Measurements from ENCODE around the gene SCGB1D1.

The SCGB1D1 gene

DNA sequence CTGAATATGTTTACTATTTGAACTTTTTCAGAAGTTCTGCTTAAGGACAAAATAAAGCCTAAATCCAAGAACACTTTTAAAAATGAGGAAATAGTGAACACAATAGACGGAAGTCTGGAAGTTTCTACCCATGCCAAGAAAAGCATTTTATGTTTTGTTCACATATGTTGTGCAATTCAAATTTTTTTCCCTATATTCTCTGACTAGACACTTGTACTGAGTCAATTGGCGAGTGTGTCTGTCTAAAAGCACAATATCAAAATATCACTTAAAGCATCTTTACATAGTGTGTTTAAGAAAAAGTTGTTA, 37.0 kb upstream of the SCGB1D1 start:
- Histone ChIP-seq H3K79me2 (ENCODE audit: insufficient read depth, low read length) (no peaks in the 10 kb centered on the region), H3K36me3 (ENCODE audit: insufficient read depth, low read length) (peaks cover 53% of the 10 kb centered on the region), H4K20me1 (ENCODE audit: insufficient read depth, low read length) (no peaks in the 10 kb centered on the region), H3K4me2 (ENCODE audit: low read length) (no peak overlapping the region), H3K4me3 (ENCODE audit: low read depth, low read length, poor library complexity, severe bottlenecking) (no peak overlapping the region), H3K9ac (ENCODE audit: low read length) (no peak overlapping the region), H3K9me3 (ENCODE audit: low read length) (no peaks in the 10 kb centered on the region), H3K27me3 (ENCODE audit: insufficient read depth, low read length) (no peaks in the 10 kb centered on the region), H3K4me1 (ENCODE audit: insufficient read depth, low read length, severe bottlenecking) (no peaks in the 10 kb centered on the region), H2AFZ (ENCODE audit: low read length) (no peak overlapping the region), H3K9me2 (ENCODE audit: low read depth, low read length) (no peaks in the 10 kb centered on the region), H3F3A (ENCODE audit: insufficient read depth, low read length) (no peaks in the 10 kb centered on the region), H3K27ac (ENCODE audit: low read depth, low read length, poor library complexity, severe bottlenecking) (no peak overlapping the region)
- TF ChIP-seq, protein P1, sequence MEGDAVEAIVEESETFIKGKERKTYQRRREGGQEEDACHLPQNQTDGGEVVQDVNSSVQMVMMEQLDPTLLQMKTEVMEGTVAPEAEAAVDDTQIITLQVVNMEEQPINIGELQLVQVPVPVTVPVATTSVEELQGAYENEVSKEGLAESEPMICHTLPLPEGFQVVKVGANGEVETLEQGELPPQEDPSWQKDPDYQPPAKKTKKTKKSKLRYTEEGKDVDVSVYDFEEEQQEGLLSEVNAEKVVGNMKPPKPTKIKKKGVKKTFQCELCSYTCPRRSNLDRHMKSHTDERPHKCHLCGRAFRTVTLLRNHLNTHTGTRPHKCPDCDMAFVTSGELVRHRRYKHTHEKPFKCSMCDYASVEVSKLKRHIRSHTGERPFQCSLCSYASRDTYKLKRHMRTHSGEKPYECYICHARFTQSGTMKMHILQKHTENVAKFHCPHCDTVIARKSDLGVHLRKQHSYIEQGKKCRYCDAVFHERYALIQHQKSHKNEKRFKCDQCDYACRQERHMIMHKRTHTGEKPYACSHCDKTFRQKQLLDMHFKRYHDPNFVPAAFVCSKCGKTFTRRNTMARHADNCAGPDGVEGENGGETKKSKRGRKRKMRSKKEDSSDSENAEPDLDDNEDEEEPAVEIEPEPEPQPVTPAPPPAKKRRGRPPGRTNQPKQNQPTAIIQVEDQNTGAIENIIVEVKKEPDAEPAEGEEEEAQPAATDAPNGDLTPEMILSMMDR (IDR thresholded peaks at IDR 0.05; ENCODE audit: low read length), result no peak
- TF ChIP-seq EZH2 (IDR thresholded peaks at IDR 0.05; ENCODE audit: borderline replicate concordance, low read length), result no peak

DNA sequence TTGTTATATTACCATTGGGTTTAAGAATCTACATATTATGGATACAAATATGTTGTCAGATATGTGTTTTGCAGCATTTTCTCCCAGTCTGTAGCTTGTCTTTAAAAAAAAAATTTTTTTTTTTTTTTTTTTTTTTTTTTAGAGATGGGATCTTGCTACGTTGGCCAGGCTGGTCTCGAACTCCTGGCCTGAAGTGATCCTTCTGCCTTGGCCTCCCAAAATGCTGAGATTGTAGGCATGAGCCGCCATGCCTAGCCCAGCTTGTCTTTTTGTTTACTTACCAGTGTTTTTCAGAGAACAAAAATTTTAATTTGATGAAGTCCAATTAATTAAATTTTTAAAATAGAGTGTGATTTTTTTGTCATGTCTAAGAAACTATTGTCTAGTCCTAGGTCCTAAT, 36.4 kb upstream of the SCGB1D1 start:
- Histone ChIP-seq H3K36me3 (ENCODE audit: insufficient read depth, low read length) (peaks cover 47% of the 10 kb centered on the region), H2AFZ (ENCODE audit: low read length) (no peak overlapping the region), H4K20me1 (ENCODE audit: insufficient read depth, low read length) (no peaks in the 10 kb centered on the region), H3K4me2 (ENCODE audit: low read length) (no peak overlapping the region), H3K79me2 (ENCODE audit: insufficient read depth, low read length) (no peaks in the 10 kb centered on the region), H3K27me3 (ENCODE audit: insufficient read depth, low read length) (no peaks in the 10 kb centered on the region), H3K9me2 (ENCODE audit: low read depth, low read length) (no peaks in the 10 kb centered on the region), H3K4me1 (ENCODE audit: insufficient read depth, low read length, severe bottlenecking) (no peaks in the 10 kb centered on the region), H3K27ac (ENCODE audit: low read depth, low read length, poor library complexity, severe bottlenecking) (no peak overlapping the region), H3F3A (ENCODE audit: insufficient read depth, low read length) (no peaks in the 10 kb centered on the region), H3K9me3 (ENCODE audit: low read length) (no peaks in the 10 kb centered on the region), H3K4me3 (ENCODE audit: low read depth, low read length, poor library complexity, severe bottlenecking) (no peak overlapping the region), H3K9ac (ENCODE audit: low read length) (no peak overlapping the region)
- TF ChIP-seq, protein P1 (IDR thresholded peaks at IDR 0.05; ENCODE audit: low read length), result no peak
- no peak for TF ChIP-seq EZH2 (IDR thresholded peaks at IDR 0.05; ENCODE audit: borderline replicate concordance, low read length)

DNA sequence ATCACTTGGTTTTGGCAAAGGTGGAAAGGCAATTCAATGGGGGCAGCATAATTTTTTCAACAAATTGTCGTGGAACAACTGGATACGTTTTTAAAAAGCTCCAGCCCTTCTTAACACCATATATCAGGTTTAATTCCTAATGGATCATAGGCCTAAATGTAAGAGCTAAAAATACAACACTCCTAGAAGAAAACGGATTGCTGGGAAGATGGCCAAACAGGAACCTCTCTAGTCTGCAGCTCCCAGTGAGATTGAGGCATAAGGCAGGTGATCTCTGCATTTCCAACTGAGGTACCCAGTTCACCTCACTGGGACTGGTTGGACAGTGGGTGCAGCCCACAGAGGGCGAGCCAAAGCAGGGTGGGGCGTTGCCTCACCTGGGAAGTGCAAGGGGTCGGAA, 32.4 kb upstream of the SCGB1D1 start:
- no peak for TF ChIP-seq EZH2 (IDR thresholded peaks at IDR 0.05; ENCODE audit: borderline replicate concordance, low read length)
- TF ChIP-seq, protein P1 (IDR thresholded peaks at IDR 0.05; ENCODE audit: low read length), result no peak
- Histone ChIP-seq H3K9me3 (ENCODE audit: low read length) (no peaks in the 10 kb centered on the region), H3K4me2 (ENCODE audit: low read length) (no peak overlapping the region), H3K79me2 (ENCODE audit: insufficient read depth, low read length) (no peaks in the 10 kb centered on the region), H3K9ac (ENCODE audit: low read length) (no peak overlapping the region), H3K36me3 (ENCODE audit: insufficient read depth, low read length) (peaks cover 9% of the 10 kb centered on the region), H3K27me3 (ENCODE audit: insufficient read depth, low read length) (no peaks in the 10 kb centered on the region), H2AFZ (ENCODE audit: low read length) (no peak overlapping the region), H4K20me1 (ENCODE audit: insufficient read depth, low read length) (no peaks in the 10 kb centered on the region), H3K27ac (ENCODE audit: low read depth, low read length, poor library complexity, severe bottlenecking) (no peak overlapping the region), H3K4me1 (ENCODE audit: insufficient read depth, low read length, severe bottlenecking) (no peaks in the 10 kb centered on the region), H3F3A (ENCODE audit: insufficient read depth, low read length) (no peaks in the 10 kb centered on the region), H3K9me2 (ENCODE audit: low read depth, low read length) (no peaks in the 10 kb centered on the region), H3K4me3 (ENCODE audit: low read depth, low read length, poor library complexity, severe bottlenecking) (no peak overlapping the region)

Data from OCI-LY1 (cell line).